SK-N-SH (cell line): ENCODE data around the gene REN. TPM values are rescaled to one million over a fixed set of nuclear protein-coding genes. Genes with fewer than 3 reads are reported as not detected.

Experiments
- CTCF ChIA-PET: fragments of 300-600, 350-600 bp; formaldehyde crosslinking; extraction: SDS; loops from one replicate; lab custom pipeline; 2021; lab: Yijun Ruan, JAX
- POLR2A ChIA-PET: fragments of 350-600 bp; sonication (Branson Sonifier 250); formaldehyde crosslinking; extraction: SDS; loops from one replicate; lab custom pipeline; 2020; ENCODE audit warnings: antibody characterized with exemption, inconsistent platforms; lab: Yijun Ruan, JAX
- DNase-seq: peaks from one replicate; pipeline ENCODE4 v3.0.0; 2012
- H2AFZ ChIP-seq: fragments of 200-600 bp; sonication (generic); 2 replicates; pipeline ENCODE4 v1.8.1; 2016; ENCODE audit warnings: antibody characterized with exemption, mild to moderate bottlenecking, low read depth
- H3F3A ChIP-seq: fragments of 200-600 bp; sonication (generic); replicated peaks from 2 replicates; pipeline ENCODE3; 2016; ENCODE audit warnings: antibody characterized with exemption, mild to moderate bottlenecking; ENCODE audit not compliant: insufficient read depth
- H3K27ac ChIP-seq, 2 experiments: fragments of 200-500 bp in 1 of 2; fragments of 200-600 bp in 1 of 2; sonication (Bioruptor generic) in 1 of 2; sonication (generic), shearing (Covaris generic) in 1 of 2; 2 replicates each; pipeline versions ENCODE4 v1.5.1 to v1.6.1; 2014 to 2016; ENCODE audit warnings: low read depth in 2 of 2, inconsistent platforms in 1 of 2, low read length in 1 of 2, mild to moderate bottlenecking in 1 of 2, mixed read lengths in 1 of 2
- H3K27me3 ChIP-seq: fragments of 200-600 bp; sonication (generic), shearing (Covaris generic); 2 replicates; pipeline ENCODE4 v1.6.1; 2016; ENCODE audit warnings: mixed run types; ENCODE audit not compliant: insufficient read depth
- H3K36me3 ChIP-seq, 2 experiments: fragments of 200-500 bp in 1 of 2; fragments of 200-600 bp in 1 of 2; sonication (Bioruptor generic) in 1 of 2; sonication (generic) in 1 of 2; replicated peaks in 1 of 2; 2 replicates each; pipeline versions ENCODE3 to v1.5.1; 2014 to 2016; ENCODE audit warnings: low read length in 1 of 2, mild to moderate bottlenecking in 1 of 2; ENCODE audit not compliant: insufficient read depth in 2 of 2, control insufficient read depth in 1 of 2
- H3K4me1 ChIP-seq, 2 experiments: fragments of 200-500 bp in 1 of 2; fragments of 200-600 bp in 1 of 2; sonication (Bioruptor generic) in 1 of 2; sonication (generic), shearing (Covaris generic) in 1 of 2; 2 replicates each; pipeline versions ENCODE4 v1.5.1 to v1.6.1; 2014 to 2016; ENCODE audit warnings: low read depth in 1 of 2, low read length in 1 of 2, mixed run types in 1 of 2; ENCODE audit not compliant: insufficient read depth in 2 of 2, control insufficient read depth in 1 of 2
- H3K4me2 ChIP-seq: fragments of 200-600 bp; sonication (generic), shearing (Covaris generic); 2 replicates; pipeline ENCODE4 v1.6.1; 2017; ENCODE audit warnings: mixed run types
- H3K4me3 ChIP-seq, 2 experiments: fragments of 200-500 bp in 1 of 2; fragments of 200-600 bp in 1 of 2; sonication (Bioruptor generic) in 1 of 2; sonication (generic), shearing (Covaris generic) in 1 of 2; 2 replicates each; pipeline versions ENCODE4 v1.5.1 to v1.8.1; 2014 to 2016; ENCODE audit warnings: low read depth in 2 of 2, inconsistent platforms in 1 of 2, low read length in 1 of 2, mild to moderate bottlenecking in 1 of 2, mixed read lengths in 1 of 2, moderate library complexity in 1 of 2
- H3K79me2 ChIP-seq: fragments of 200-600 bp; sonication (generic); 2 replicates; pipeline ENCODE4 v1.8.1; 2017; ENCODE audit warnings: mild to moderate bottlenecking; ENCODE audit not compliant: insufficient read depth
- H3K9ac ChIP-seq: fragments of 200-600 bp; sonication (generic); 2 replicates; pipeline ENCODE4 v1.6.1; 2017; ENCODE audit warnings: mixed run types
- H3K9me2 ChIP-seq: fragments of 200-600 bp; sonication (generic); 2 replicates; pipeline ENCODE4 v1.6.1; 2017; ENCODE audit warnings: mixed run types
- H3K9me3 ChIP-seq: fragments of 200-600 bp; sonication (generic); 2 replicates; pipeline ENCODE4 v1.6.1; 2017; ENCODE audit warnings: mixed run types, mild to moderate bottlenecking, moderate library complexity
- H4K20me1 ChIP-seq: fragments of 200-600 bp; sonication (generic); 2 replicates; pipeline ENCODE4 v1.6.1; 2017; ENCODE audit warnings: mild to moderate bottlenecking, mixed run types; ENCODE audit not compliant: insufficient read depth
- EP300 ChIP-seq, 2 experiments: IDR thresholded peaks; 2 replicates each; pipeline versions ENCODE4 v1.4.0 to v1.6.1; 2012; ENCODE audit warnings: borderline replicate concordance in 1 of 2, low read depth in 1 of 2, low read length in 1 of 2
- FOXM1 ChIP-seq: IDR thresholded peaks from 2 replicates; pipeline ENCODE4 v1.4.0; 2012; ENCODE audit warnings: low read depth, mild to moderate bottlenecking
- GATA2 ChIP-seq: sonication (generic); formaldehyde crosslinking; IDR thresholded peaks from 2 replicates; pipeline ENCODE4 v1.5.0; 2020; ENCODE audit warnings: mild to moderate bottlenecking, missing genetic modification reagents
- JUND ChIP-seq: IDR thresholded peaks from 2 replicates; pipeline ENCODE4 v1.4.0; 2012
- MEF2A ChIP-seq: IDR thresholded peaks from 2 replicates; pipeline ENCODE4 v1.4.0; 2012; ENCODE audit warnings: low read depth, borderline replicate concordance
- MXI1 ChIP-seq: IDR thresholded peaks from 2 replicates; pipeline ENCODE4 v1.6.1; 2012; ENCODE audit warnings: mild to moderate bottlenecking, low read depth, low read length, improper control_type of control experiment
- NFIC ChIP-seq: IDR thresholded peaks from 2 replicates; pipeline ENCODE4 v1.4.0; 2012; ENCODE audit warnings: borderline replicate concordance
- NRF1 ChIP-seq: IDR thresholded peaks from 2 replicates; pipeline ENCODE4 v1.6.1; 2012; ENCODE audit warnings: low read depth, mild to moderate bottlenecking, low read length
- RAD21 ChIP-seq: IDR thresholded peaks from 2 replicates; pipeline ENCODE4 v1.6.1; 2012; ENCODE audit warnings: mild to moderate bottlenecking, low read length
- RFX5 ChIP-seq: IDR thresholded peaks from 2 replicates; pipeline ENCODE4 v1.6.1; 2012; ENCODE audit warnings: mild to moderate bottlenecking, improper control_type of control experiment, low read length
- RXRA ChIP-seq: IDR thresholded peaks from 2 replicates; pipeline ENCODE4 v1.4.0; 2012; ENCODE audit warnings: low read depth, mild to moderate bottlenecking, borderline replicate concordance
- SMC3 ChIP-seq: IDR thresholded peaks from 2 replicates; pipeline ENCODE4 v1.6.1; 2012; ENCODE audit warnings: low read depth, low read length, improper control_type of control experiment
- WGBS: methylation state at CpG from one replicate; pipeline ENCODE4 v1.1.6; 2017; ENCODE audit warnings: low lambda C conversion rate; 5-methylcytosine and 5-hydroxymethylcytosine counted together
- polyA plus RNA-seq, 3 experiments: library from polyadenylated mRNA; depleted of rRNA; stranded (reverse); fragments of >200 nt; gene quantifications; 2 replicates each; pipeline ENCODE4 v1.2.3, GENCODE V29; 2012
- TF ChIP-seq, protein P1 (sequence below): IDR thresholded peaks from 2 replicates; pipeline ENCODE4 v1.4.0; 2012; ENCODE audit warnings: low read depth
- TF ChIP-seq, protein P2 (sequence below): IDR thresholded peaks from 2 replicates; pipeline ENCODE4; 2012
- TF ChIP-seq, protein P3 (sequence below): fragments of 200-600 bp; sonication (generic); IDR thresholded peaks from 2 replicates; pipeline ENCODE4 v1.6.1; 2017; ENCODE audit warnings: antibody characterized with exemption, mild to moderate bottlenecking, moderate library complexity
- TF ChIP-seq, protein P4 (sequence below): fragments of 150-350 bp; IDR thresholded peaks from 2 replicates; pipeline ENCODE4 v1.6.1; 2017; ENCODE audit warnings: antibody characterized with exemption, low read length, low read depth, borderline replicate concordance

Gene REN
- polyA plus RNA-seq, 1 of the 3 experiments (the other 2 are of a cell fraction), result not detected

DNA sequence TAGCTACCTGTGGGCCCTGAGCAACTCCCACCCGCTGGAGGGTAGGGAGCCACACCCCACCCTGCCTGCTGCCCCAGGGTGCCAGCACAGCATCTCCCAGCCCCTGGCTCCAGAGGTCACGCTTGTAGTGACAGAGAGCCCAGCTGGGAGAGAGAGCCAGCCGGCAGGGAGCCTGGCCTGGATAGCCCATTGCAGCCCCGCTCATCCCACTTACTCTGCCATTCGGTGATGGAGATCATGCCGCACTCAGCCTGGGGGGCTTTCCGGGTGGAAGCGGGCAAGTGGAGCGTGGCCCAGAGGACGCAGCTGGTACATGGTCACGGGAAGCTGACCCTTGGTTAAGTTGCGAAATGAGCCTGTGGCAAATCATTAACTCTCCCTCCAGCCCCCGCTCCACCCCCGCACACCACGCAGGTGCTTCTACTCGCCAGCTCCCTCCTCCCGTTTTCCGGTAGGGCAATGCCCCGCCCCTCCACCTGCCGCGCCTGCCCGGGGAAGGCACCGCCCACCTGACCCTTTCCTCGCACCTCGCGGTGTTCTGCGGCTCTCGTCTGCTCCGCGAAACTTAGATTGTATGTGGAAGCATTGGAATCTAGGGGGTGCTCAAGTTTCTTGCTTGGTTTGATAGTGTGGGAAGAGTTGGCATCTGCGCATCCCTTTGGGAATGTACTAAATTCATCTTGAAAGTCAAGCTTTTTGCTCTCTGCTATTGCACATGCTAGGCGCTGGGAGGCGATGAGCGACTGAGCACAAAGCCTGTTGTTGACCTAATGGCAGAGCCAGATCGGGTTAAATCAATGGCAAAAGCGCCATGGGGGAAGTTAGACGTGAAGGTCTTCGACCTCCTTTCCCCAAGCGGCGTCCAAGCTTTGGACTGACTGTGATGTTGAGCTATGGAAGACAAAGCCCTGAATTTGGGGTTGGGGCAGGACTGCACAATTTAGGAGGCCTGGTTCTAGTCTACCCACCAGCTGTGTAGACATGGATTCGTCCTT is 47.8 kb upstream of the REN start, which contains the start of gene GOLT1A (continued):
- TF ChIP-seq, protein P1, sequence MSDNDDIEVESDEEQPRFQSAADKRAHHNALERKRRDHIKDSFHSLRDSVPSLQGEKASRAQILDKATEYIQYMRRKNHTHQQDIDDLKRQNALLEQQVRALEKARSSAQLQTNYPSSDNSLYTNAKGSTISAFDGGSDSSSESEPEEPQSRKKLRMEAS, result no peak
- TF ChIP-seq SMC3 (peak; percentile 64), RAD21 (peak; percentile 67), RFX5 (no peak), JUND (no peak)
- TF ChIP-seq, protein P2, sequence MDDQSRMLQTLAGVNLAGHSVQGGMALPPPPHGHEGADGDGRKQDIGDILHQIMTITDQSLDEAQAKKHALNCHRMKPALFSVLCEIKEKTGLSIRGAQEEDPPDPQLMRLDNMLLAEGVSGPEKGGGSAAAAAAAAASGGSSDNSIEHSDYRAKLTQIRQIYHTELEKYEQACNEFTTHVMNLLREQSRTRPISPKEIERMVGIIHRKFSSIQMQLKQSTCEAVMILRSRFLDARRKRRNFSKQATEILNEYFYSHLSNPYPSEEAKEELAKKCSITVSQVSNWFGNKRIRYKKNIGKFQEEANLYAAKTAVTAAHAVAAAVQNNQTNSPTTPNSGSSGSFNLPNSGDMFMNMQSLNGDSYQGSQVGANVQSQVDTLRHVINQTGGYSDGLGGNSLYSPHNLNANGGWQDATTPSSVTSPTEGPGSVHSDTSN, result no peak

DNA sequence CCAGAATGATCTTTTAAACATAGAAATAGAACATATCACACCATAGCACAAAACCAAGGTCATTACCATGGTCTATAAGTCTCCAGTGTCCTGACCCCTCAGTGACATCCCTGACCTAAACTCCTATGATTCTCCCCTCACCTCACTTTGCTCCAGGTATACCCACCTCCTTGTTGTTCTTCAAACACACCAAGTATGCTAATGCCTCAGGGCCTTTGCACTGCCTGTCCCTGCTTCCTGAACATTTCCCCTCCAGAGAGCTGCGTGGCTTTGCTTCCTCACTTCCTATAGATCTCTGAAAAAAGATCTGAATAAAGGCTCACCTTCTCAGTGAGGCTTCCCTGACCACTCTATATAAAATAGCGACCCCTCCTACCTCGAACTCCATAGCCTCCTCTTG is 46.6 kb upstream of the REN start:
- H3K27ac ChIP-seq, result no peak overlapping the region
- ChIA-PET POLR2A (no interaction called here), CTCF (interaction anchor here (4.5 kb wide), 1 partner anchor 50 kb away, joined by 30 read pairs; no protein-coding TSS in a partner anchor)
- DNase-seq, result no peak
- no peaks in the 10 kb centered on the region for H3K9me3 ChIP-seq
- H3K36me3 ChIP-seq, result no peaks in the 10 kb centered on the region
- no peak overlapping the region for H2AFZ ChIP-seq
- H3K4me3 ChIP-seq, result no peak overlapping the region
- H3K9ac ChIP-seq, result no peak overlapping the region
- peaks cover 18% of the 10 kb centered on the region; the same call in 1 of the 2 replicates for H3K27me3 ChIP-seq
- TF ChIP-seq GATA2 (CRISPR knock-in tag), result no peak
- TF ChIP-seq MXI1, result no peak
- TF ChIP-seq, protein P1, result no peak
- no peak for TF ChIP-seq JUND
- no peaks in the 10 kb centered on the region; a peak in 1 of 4 replicates for H3K4me1 ChIP-seq
- H4K20me1 ChIP-seq, result no peaks in the 10 kb centered on the region
- no peaks in the 10 kb centered on the region for H3F3A ChIP-seq
- no peaks in the 10 kb centered on the region for H3K9me2 ChIP-seq
- WGBS, result 76% methylated on average over 3 of the region's 3 CpGs
- no peaks in the 10 kb centered on the region for H3K79me2 ChIP-seq
- H3K4me2 ChIP-seq, result no peak overlapping the region

DNA sequence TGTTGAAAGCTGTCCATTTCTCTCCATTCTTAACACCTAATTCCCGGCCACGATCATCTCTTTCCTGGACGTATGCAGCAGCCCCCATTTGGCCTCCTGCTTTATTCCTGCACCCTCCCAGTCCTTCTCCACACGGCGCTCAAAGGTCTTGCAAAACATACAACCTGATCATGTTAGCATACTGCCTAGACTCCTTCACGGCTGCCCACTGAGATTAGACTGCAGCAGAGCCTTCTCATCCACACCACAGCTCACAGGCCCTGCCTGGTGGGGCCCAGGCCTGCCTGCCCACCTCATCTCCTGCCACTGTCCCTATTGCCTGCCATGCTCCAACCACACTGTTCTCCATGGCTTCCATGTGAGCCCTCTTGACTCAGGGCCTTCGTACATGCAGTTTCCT is 44.9 kb upstream of the REN start:
- Histone ChIP-seq H3F3A (no peaks in the 10 kb centered on the region), H3K4me1 (peaks cover 0 to 3% of the 10 kb centered on the region in 2 experiments; a peak in 1 of 4 replicates), H3K4me2 (no peak overlapping the region), H2AFZ (no peak overlapping the region), H3K9me2 (no peaks in the 10 kb centered on the region), H3K9me3 (no peaks in the 10 kb centered on the region), H3K4me3 (no peak overlapping the region), H3K79me2 (no peaks in the 10 kb centered on the region), H3K9ac (no peak overlapping the region), H3K36me3 (no peaks in the 10 kb centered on the region), H4K20me1 (no peaks in the 10 kb centered on the region), H3K27ac (no peak overlapping the region), H3K27me3 (peaks cover 18% of the 10 kb centered on the region; the same call in 1 of the 2 replicates)
- WGBS, result 71% methylated on average over 7 of the region's 7 CpGs
- no peak for DNase-seq
- CTCF ChIA-PET, result interaction anchor here (1.0 to 3.5 kb wide), 6 partner anchors 12 to 596 kb away, joined by 3 to 24 read pairs (median 4); no protein-coding TSS in a partner anchor
- POLR2A ChIA-PET, result no interaction called here
- TF ChIP-seq, protein P3, sequence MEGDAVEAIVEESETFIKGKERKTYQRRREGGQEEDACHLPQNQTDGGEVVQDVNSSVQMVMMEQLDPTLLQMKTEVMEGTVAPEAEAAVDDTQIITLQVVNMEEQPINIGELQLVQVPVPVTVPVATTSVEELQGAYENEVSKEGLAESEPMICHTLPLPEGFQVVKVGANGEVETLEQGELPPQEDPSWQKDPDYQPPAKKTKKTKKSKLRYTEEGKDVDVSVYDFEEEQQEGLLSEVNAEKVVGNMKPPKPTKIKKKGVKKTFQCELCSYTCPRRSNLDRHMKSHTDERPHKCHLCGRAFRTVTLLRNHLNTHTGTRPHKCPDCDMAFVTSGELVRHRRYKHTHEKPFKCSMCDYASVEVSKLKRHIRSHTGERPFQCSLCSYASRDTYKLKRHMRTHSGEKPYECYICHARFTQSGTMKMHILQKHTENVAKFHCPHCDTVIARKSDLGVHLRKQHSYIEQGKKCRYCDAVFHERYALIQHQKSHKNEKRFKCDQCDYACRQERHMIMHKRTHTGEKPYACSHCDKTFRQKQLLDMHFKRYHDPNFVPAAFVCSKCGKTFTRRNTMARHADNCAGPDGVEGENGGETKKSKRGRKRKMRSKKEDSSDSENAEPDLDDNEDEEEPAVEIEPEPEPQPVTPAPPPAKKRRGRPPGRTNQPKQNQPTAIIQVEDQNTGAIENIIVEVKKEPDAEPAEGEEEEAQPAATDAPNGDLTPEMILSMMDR, result no peak
- TF ChIP-seq, protein P1, result no peak
- TF ChIP-seq RFX5 (no peak), RXRA (no peak), NRF1 (no peak), NFIC (no peak), FOXM1 (no peak), EP300 (IDR thresholded peaks at IDR 0.05; ENCODE audit: borderline replicate concordance in 1 of 2, low read depth in 1 of 2, low read length in 1 of 2) (no peak), MEF2A (no peak)
- TF ChIP-seq, protein P4, sequence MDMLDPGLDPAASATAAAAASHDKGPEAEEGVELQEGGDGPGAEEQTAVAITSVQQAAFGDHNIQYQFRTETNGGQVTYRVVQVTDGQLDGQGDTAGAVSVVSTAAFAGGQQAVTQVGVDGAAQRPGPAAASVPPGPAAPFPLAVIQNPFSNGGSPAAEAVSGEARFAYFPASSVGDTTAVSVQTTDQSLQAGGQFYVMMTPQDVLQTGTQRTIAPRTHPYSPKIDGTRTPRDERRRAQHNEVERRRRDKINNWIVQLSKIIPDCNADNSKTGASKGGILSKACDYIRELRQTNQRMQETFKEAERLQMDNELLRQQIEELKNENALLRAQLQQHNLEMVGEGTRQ, result no peak
